HG03354 (cell line): Measurements from ENCODE around the gene MMAB.

Experiments
- ATAC-seq: cut with Tn5 transposase; IDR thresholded peaks from one replicate; pipeline ENCODE4 v1.9.1; 2021; ENCODE audit warnings: mild to moderate bottlenecking; ENCODE audit not compliant: unreplicated experiment, poor library complexity, severe bottlenecking

MMAB gene

DNA sequence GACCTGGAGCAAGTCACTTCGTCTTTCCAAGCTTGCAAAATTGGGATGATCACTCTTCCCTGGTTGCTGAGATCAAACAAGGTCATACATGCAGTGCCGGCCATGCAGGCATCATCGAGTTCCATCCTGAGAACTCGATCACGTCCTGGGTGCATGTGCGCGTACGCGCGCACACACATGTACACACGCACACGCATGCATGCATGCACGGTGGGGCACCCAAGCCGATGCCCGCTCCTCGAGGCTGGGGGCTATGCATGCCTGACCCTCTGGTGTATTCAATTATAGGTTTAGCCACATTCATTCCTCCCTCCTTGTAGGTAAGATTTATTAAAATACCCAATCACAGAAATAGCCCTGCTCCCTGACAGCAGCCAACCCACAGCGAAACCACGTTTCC is 26.0 kb downstream of the MMAB start:
- no peak for ATAC-seq

DNA sequence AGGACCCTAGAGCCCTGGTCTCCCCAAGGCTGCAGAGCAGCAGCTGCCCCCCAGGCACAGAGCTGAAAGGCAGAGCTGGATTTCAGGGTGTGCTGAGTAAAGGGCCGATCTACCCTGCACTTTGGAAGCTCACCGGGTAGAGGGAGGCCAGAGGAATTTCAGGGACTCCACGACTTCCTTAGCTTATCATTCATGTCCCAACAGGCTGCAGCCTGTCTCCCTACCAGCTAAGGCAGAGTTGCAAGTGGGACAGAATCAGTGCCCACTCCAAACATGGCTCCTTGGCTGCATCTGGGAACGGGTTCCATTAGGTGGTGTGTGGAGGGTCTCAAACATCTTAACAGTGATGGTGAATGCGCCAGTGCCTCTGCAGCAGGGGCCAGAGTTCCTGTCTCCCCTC is 27.5 kb downstream of the MMAB start:
- ATAC-seq, result no peak

DNA sequence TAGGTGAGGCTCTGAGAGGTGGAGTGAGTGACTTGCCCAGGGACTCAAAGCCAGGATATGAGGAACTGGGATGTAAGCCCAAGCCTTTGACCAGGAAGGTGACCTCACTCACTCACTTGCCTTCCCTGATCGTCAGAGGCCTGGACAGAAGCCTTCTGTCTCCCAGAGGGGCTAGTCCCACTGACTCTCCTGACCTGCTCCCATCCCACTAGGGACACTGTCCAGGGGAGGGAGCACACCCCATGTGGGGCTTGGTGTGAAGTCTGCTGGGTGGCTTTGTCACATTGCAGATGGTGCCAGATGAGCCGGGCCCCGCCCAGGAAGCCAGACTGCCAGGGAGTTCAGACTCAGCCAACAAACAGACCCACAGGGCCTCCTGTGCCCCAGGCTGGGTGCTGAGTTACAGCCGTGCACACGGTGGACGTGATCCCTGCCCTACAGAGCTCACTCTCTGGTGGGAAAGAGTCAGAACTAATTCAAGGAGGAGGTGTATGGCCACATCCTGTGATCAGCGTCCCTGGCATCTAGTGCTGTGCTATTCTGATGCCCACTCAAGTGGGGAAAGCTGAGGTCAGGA is 28.3 kb downstream of the MMAB start:
- no peak for ATAC-seq

DNA sequence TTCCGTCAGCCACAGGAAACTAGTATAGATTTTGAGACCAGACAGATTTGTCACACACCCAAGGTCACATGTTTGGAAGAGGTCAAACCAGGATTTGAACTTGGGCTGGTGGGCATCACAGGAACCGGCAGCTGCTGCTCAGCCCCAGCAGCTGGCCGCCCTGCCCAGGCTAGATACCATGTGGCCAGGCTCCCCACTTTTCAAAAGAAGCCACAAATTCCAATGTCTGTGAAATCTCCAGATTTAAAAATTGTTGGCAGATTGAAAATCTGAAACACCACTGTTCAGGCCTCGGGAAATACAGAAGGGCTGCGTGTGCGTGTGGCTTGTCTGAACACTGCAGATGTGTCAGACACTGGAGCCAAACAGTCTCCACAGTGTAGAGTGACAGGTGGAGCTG is 30.4 kb downstream of the MMAB start:
- no peak for ATAC-seq

DNA sequence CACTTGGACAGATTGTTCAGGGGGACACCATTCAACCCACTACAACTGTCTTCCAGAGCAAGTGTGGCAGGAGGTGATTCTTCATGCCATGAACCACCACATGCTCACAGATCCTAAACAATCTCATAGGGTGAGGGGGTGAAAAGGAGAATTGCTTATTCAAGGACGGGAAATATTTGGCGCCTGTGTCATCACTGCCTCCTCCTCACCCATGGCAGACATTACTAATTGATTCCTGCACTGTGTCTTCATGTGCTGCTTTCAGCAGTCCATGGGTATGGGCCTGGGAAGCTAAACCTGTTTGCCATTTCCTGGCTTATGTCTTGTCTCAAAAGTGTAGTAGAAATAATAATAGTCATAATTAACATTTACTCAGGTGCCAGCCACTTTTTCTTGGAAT is 31.3 kb downstream of the MMAB start:
- no peak for ATAC-seq

DNA sequence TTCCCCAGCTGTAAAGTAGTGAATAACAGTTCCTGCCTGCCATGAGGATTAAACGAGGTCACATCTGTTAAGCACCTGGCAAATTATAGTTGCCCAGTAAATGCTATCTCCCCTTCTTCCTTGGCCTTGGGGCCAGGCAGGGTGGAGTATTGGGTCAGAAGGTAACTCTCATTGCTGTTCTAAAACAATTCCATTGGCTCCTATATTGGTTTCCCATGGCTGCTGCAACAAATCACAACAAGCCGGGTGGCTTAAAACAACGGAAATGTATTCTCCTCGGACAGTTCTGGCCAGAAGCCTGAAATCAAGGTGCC is 31.9 kb downstream of the MMAB start:
- ATAC-seq, result no peak

DNA sequence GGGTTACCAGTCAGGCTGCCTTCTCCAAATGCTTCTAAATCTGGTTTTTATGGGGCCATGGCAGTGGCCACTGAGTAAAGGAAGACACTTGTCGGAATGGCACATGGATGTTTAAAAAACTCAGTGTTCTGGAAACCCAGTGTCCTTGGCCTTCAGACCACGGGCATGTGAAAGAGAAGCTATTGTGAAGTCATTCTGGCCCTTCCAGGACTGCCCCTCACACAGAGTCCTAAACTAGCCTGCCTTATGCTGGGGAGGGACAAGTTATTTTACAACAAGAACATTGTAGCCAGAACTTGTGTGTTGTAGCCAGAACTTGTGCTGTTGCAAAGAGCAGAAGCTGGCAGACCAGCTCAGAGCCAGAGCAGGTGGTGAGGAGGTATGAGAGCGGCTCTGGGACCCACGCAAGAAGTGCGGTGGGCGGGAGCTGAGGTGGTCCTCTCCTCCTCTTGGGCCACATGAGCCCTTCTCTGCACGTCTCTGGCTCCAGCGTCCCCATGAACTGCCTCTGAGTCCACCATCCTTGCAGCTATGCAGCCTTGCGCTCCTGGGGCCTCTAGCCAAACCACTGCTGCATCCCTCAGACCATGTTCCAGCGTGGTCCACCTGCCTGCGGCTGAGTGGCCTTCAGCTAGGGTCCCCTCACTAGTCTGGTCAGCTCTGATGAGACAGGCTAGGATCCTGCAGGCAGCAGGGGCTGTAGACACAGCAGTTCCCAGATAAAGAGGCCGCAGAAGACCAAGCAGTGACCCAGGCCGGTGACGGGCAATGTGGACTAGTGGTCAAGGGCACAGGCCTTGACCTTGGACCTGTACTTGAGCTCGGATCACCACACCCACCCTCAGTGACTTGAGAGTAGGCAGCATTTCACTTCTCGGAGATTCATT is 32.5 kb downstream of the MMAB start:
- ATAC-seq, result no peak

DNA sequence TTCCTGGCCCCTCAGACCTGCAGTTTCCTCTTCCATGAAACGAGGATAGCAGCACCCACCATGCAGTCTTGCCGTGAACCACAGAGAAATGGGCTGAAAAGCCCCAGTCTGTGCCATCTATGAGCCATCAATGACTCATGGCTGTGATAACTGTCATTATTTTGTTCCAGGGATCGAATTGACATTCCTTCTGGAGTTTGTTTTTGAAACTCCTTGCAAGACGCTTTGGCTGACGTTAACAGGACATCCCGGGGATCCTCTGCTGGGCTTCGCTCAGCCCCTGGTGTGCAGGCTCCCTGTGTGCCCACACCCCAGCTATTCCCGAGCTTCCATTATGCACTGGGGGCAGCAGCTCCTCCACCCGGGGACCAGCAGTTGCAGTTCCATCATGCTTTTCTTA is 33.8 kb downstream of the MMAB start:
- ATAC-seq, result no peak

DNA sequence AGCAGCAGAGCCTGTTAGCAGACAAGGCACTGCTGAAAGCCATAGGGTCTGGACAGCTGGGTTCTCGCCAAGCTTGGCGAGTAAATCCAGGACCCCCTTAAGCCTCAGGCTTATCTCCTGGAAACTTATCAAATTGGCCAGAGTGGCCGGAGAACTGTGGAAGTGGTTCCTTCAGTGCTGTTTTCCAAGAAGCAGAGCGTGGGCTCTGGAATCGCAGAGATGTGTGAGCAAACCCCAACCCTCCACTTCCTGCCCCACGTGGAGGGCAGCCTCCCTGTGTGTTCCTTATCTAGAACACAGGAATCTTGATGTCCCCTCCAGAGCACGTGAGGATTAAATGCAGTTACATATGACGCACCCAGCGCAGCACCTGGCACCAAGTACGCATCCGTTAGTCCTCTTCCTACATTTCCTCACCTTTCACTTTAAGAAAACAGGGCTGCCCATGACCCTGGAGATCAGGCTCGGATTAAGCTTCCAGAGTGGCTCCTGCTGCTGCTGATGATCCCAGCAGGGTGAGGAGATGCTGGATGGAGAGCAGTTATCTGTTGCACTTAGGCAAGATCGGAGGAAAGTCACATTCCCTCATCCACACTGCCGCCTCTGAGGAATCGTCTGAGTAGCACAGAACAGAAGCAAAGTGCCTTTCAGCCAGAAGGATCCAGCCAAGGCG is 35.0 kb downstream of the MMAB start:
- ATAC-seq, result no peak

DNA sequence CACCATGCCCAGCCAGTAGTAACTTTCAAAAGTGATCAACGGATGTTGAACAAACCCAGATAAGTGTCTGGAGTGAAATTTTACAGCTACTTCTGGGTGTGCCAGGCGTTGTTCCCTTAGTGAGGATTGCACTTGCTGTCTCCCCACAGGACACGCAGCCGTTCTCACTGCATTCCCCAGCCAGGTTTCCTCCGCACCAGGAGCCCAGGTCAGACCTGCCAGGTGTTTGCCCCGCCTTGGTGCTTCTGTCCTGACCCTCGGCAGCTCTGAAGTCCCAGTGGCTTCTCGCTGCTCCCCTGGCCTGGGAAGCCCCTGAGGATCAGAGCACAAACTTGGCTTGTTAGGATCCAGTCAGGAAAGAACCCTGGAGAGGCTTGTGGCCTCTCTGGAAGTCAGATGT is 36.2 kb downstream of the MMAB start:
- no peak for ATAC-seq

DNA sequence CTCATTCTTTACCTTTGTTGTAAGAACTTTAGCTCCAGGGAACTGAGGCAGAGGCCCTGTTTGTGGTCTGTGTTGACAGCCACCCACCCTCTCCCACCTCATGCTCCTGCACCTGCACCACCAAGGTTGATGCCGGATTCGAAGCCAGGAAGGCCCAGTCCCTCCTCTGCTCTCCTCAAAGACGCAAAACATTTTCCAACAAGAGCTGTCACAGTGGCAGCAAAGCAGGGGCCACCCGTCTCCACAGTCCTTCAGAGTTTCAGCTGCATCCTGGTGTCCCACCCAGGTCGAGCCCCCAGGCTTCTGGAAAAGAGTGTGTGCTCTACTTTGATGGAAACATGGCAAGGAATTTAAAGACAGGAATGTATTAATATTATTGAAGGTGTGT is 37.4 kb downstream of the MMAB start:
- no peak for ATAC-seq

DNA sequence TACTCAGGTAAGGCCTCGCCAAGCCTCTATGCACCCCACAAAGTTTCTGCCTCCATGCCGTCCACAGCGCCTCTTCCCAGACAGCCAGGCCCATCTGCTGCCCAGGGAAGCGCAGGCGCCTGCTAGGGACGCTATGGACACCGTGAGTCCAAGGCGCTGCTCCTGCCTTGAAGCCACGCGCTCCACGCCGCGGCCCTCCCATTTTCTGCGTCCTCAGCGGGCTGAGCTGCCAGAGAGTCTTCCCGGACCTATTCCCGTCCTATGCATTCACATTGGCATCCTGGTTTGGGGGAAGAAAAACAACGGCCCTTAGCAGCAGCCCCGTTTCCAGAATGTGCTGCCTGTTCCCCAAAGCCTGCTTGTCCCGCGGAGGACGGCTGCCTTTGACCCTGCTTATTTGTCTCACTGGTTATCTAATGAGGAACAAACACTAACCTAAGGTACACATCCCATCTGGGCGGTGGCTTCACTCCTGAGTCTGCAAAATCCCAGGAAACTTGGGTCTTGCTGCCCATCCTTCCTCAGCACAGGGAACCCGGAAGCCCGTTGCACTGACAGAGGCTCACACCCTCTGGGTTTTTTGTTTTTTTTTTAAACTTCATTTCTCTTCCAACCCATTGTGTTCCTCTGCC is 38.0 kb downstream of the MMAB start:
- ATAC-seq, result no peak

DNA sequence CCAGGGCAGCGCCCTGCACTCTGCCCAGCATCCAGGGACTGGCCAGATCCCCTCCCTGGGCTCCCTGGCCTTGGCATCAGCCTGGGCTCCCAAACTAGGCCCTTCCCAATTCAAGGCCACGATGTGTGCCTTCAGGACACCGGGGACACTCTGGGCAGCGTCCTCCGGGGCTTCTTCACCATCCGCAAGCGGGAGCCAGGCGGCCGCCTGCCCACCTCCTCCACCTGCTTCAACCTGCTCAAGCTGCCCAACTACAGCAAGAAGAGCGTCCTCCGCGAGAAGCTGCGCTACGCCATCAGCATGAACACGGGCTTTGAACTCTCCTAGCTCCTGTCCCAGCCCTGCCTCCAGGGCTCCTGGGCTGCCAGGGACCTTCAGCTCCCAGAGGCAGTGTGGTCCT is 38.8 kb downstream of the MMAB start:
- no peak for ATAC-seq

DNA sequence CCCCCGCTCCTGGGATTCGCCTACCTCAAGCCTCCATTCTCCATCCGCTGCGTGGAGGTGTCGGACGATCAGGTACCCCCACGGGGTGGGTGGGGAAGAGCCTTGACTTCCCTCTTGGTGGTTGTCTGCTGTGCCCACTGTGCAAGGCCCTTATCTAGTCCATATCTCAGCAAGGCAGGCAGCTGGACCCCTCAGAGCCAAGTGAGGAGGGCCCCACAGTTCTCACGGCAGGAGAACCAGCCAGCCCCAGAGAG is 39.9 kb downstream of the MMAB start:
- no peak for ATAC-seq

DNA sequence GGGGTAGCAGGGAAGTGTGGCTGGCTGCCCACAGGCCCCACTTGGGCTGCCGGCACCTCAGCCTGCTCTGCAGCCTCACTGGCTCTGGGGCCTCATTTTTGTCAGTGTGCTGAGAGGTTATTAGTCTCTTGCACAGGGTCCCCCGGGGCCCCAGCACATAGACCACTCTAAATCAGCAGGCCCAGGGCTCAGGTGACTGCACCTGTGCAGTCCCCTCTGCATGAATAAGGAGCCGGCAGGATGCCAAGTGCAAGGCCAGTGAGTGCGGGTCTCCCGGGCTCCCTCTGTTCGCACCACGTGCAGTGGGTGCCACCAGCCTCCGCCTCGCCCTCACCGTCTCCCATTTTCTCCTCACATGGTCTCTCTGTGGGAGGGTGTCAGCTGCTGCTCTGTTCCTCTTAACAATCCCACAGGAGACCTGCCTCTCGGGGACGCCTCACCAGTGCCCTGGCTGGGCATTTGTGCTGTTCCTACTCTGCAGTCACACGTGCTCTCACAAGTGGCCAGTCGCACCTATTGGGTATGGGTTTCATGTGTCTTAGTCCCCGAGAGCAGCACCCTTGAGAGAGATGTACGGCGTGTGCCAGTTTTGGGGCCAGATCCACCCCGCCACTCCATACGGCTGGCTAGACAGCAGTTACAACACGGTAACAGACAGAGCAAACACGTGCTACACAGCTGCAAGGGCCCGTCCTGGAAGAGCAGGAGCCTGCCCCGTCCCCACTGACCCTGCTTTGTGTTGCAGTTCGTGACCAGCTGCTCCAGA is 40.4 kb downstream of the MMAB start:
- no peak for ATAC-seq

DNA sequence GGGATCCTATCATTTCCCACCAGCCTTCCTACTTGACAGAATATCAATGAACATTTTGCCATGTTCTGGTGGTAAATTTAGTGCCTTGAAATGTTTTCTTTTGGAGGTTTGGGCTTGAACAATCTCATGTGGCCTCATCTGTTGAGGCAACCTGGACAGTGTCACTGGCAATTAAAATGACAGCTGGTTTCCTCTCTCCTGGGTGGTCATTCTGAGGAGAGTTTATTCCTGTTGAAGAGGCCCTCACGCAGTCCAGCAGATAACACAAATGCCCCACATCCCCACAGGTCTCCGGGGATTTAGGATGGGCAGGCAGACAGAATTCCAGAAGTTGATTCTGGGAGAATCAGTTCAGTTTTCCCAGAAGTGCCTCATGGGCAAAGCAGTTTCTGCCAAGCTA is 41.9 kb downstream of the MMAB start:
- ATAC-seq, result no peak

DNA sequence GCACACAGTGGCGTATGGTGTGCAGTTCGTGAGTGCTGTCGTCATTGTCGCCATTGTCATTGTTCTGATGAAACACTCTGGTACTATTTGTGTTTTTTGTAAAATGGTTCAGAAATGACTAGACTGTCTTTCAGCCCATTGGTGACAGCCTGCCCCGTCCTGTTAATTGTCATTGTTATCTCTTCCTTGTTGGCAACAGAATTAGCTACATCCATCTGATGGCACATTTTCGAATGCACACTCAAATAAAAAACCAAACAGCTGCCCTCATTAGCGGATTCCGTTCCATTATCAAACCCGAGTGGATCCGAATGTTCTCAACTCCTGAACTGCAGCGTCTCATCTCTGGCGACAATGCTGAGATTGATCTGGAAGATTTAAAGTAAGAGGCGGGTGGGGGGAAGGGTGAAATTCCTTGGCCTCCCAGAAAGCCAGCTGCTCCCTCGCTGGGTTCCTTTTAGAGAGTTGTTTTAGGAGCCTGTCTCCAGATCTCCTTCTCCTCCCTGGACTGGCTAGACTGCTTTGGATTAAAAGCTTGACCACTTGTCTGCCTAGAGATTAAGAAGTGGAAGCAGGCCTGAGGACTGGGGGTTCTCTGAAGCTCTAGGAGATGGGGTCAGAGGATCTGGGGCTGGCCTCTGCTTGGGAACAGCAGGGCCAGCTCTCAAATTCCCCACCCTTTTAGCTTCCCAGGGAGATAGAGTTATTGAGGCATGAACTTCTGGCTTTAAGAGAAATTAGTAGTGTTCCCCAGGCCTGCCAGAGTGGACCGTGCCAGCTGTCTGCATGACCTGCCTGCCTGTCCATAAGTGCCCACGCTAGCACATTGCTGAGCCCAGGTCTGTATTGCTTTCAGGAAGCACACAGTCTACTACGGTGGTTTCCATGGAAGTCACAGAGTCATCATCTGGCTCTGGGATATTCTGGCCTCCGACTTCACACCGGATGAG is 43.3 kb downstream of the MMAB start:
- no peak for ATAC-seq

DNA sequence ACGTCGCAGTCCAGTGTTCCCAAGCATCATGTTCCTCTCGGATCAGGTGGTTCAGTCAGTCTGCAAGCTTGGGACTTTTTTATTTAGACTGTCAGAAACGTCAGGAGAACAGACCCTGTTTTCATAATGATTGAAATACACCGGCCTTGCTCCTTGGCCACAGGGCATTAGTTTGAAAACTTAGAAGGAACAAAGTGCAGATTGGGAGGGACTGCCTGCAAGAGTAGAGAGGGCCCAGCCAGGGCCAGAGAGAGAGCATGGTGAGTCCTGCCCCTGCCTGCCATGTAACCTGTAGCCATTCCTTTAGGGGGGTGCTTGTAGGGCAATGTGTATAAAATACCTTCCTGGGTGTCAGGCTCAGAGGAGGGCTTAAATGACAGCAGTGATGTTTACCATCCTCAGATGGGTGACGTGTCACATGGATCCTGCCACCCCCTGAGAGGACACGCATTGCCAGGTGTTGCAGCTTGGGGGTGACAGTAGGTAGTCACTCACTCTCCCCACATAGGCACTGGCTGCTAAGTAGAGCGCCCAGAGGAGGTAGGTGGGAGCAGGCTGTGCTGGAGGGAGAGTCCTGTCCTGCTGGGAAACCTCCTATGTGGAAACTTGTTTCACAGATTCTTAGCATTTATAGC is 45.7 kb downstream of the MMAB start:
- ATAC-seq, result no peak

DNA sequence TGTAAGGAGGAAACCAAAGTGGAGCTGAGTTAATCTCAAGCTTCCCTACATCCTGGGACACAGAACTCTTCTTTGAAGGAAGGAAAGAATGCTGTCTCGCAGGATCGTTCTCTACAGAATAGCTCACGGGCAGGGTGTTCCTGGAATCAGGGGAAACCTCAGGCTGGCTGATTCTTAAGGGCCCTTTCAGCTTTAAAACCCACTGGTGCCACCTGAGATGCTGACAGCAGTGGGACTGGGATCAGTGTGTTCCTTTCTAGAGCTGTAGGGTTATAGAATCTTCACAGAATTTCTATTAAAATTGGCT is 48.1 kb downstream of the MMAB start:
- no peak for ATAC-seq
